Measurements from ENCODE around the gene TNIK. TPM values are rescaled to one million over a fixed set of nuclear protein-coding genes. Genes with fewer than 3 reads are reported as not detected.
A peak's percentile ranks its signal among the peaks of the same experiment; 100 is the strongest.

Gene TNIK
- total RNA-seq, 2 experiments from 2014 or later = 57.6 to 61.7 TPM

GRCh38 chr3:171489348-171489747 lies 29.1 kb upstream of the TNIK start:
- H3K4me1 Mint-ChIP-seq = peaks cover 32% of the 10 kb centered on the region
- peaks cover 3% of the 10 kb centered on the region for H3K9me3 Mint-ChIP-seq
- ChIA-PET POLR2A (interaction anchor here (1.3 kb wide), 1 partner anchor 10 kb away, joined by 3 read pairs; no protein-coding TSS in a partner anchor), CTCF (interaction anchor here (1.4 kb wide), 1 partner anchor 77 kb away, joined by 3 read pairs; no protein-coding TSS in a partner anchor)
- no peak overlapping the region for H3K4me3 Mint-ChIP-seq
- no peak for DNase-seq
- no peaks in the 10 kb centered on the region for H3K27me3 Mint-ChIP-seq
- no peak overlapping the region for H3K27ac Mint-ChIP-seq
- H3K36me3 Mint-ChIP-seq (ENCODE audit: low read depth) = peaks cover 8% of the 10 kb centered on the region

GRCh38 chr3:171488479-171488878 lies 28.3 kb upstream of the TNIK start:
- ChIA-PET POLR2A (no interaction called here), CTCF (no interaction called here)
- H3K9me3 Mint-ChIP-seq = peaks cover 3% of the 10 kb centered on the region
- no peaks in the 10 kb centered on the region for H3K27me3 Mint-ChIP-seq
- H3K4me1 Mint-ChIP-seq = peaks cover 24% of the 10 kb centered on the region
- H3K36me3 Mint-ChIP-seq (ENCODE audit: low read depth) = no peaks in the 10 kb centered on the region
- H3K27ac Mint-ChIP-seq = no peak overlapping the region
- no peak overlapping the region for H3K4me3 Mint-ChIP-seq
- no peak for DNase-seq

GRCh38 chr3:171487382-171487781 lies 27.2 kb upstream of the TNIK start:
- no peaks in the 10 kb centered on the region for H3K36me3 Mint-ChIP-seq (ENCODE audit: low read depth)
- POLR2A ChIA-PET = no interaction called here
- H3K27me3 Mint-ChIP-seq = no peaks in the 10 kb centered on the region
- CTCF ChIA-PET = no interaction called here
- no peak for DNase-seq
- H3K9me3 Mint-ChIP-seq = no peaks in the 10 kb centered on the region
- H3K4me3 Mint-ChIP-seq = no peak overlapping the region
- H3K4me1 Mint-ChIP-seq = peaks cover 17% of the 10 kb centered on the region
- H3K27ac Mint-ChIP-seq = no peak overlapping the region

GRCh38 chr3:171485338-171485737 lies 25.1 kb upstream of the TNIK start:
- Mint-ChIP-seq H3K4me3 (no peak overlapping the region), H3K4me1 (peaks cover 13% of the 10 kb centered on the region), H3K27ac (no peak overlapping the region), H3K36me3 (ENCODE audit: low read depth) (no peaks in the 10 kb centered on the region), H3K27me3 (no peaks in the 10 kb centered on the region), H3K9me3 (no peaks in the 10 kb centered on the region)
- DNase-seq = no peak
- CTCF ChIA-PET = no interaction called here
- POLR2A ChIA-PET = no interaction called here

- CTCF ChIA-PET = no interaction called here
- no peak overlapping the region for H3K4me3 Mint-ChIP-seq
- no peaks in the 10 kb centered on the region for H3K9me3 Mint-ChIP-seq
- H3K4me1 Mint-ChIP-seq = peaks cover 15% of the 10 kb centered on the region
- no peak for DNase-seq
- no peaks in the 10 kb centered on the region for H3K27me3 Mint-ChIP-seq
- POLR2A ChIA-PET = interaction anchor here (0.9 to 1.6 kb wide), 2 partner anchors 10 to 20 kb away, joined by 3 to 12 read pairs; partner anchors contain the start of gene TNIK
- no peaks in the 10 kb centered on the region for H3K36me3 Mint-ChIP-seq (ENCODE audit: low read depth)
- peak overlapping the region; percentile 47 for H3K27ac Mint-ChIP-seq
These were observed 20.8 kb upstream of the TNIK start for GRCh38 chr3:171481011-171481410.

- Mint-ChIP-seq H3K4me3 (no peak overlapping the region), H3K27me3 (peaks cover 3% of the 10 kb centered on the region), H3K27ac (peak overlapping the region; percentile 47), H3K36me3 (ENCODE audit: low read depth) (no peaks in the 10 kb centered on the region), H3K4me1 (peaks cover 15% of the 10 kb centered on the region), H3K9me3 (no peaks in the 10 kb centered on the region)
- CTCF ChIA-PET = no interaction called here
- POLR2A ChIA-PET = interaction anchor here (0.9 to 1.6 kb wide), 2 partner anchors 11 to 20 kb away, joined by 3 to 12 read pairs; partner anchors contain the start of gene TNIK
- DNase-seq = no peak
These were observed 20.3 kb upstream of the TNIK start for GRCh38 chr3:171480526-171480925.

GRCh38 chr3:171476532-171477102 lies 16.4 kb upstream of the TNIK start:
- Mint-ChIP-seq H3K36me3 (ENCODE audit: low read depth) (no peaks in the 10 kb centered on the region), H3K9me3 (no peaks in the 10 kb centered on the region), H3K27ac (no peak overlapping the region), H3K4me1 (peaks cover 15% of the 10 kb centered on the region), H3K27me3 (peaks cover 4% of the 10 kb centered on the region), H3K4me3 (no peak overlapping the region)
- no peak for DNase-seq
- CTCF ChIA-PET = interaction anchor here (1.5 kb wide), 1 partner anchor 9 kb away, joined by 3 read pairs; no protein-coding TSS in a partner anchor
- POLR2A ChIA-PET = interaction anchor here (1.7 kb wide), 1 partner anchor 16 kb away, joined by 6 read pairs; the partner anchor contains the start of gene TNIK

- DNase-seq = no peak
- no peaks in the 10 kb centered on the region for H3K36me3 Mint-ChIP-seq (ENCODE audit: low read depth)
- no peaks in the 10 kb centered on the region for H3K9me3 Mint-ChIP-seq
- no peak overlapping the region for H3K4me3 Mint-ChIP-seq
- H3K27ac Mint-ChIP-seq = no peak overlapping the region
- CTCF ChIA-PET = interaction anchor here (1.0 kb wide), 1 partner anchor 12 kb away, joined by 12 read pairs; the partner anchor contains the start of gene TNIK
- peaks cover 4% of the 10 kb centered on the region for H3K27me3 Mint-ChIP-seq
- H3K4me1 Mint-ChIP-seq = no peaks in the 10 kb centered on the region
- POLR2A ChIA-PET = interaction anchor here (0.7 to 1.0 kb wide), 2 partner anchors 12 to 25 kb away, joined by 3 to 4 read pairs; partner anchors contain the start of gene TNIK
These were observed 12.3 kb upstream of the TNIK start for GRCh38 chr3:171472552-171472951.

GRCh38 chr3:171470714-171471227 lies 10.6 kb upstream of the TNIK start:
- no peak overlapping the region for H3K27ac Mint-ChIP-seq
- H3K4me1 Mint-ChIP-seq = no peaks in the 10 kb centered on the region
- H3K27me3 Mint-ChIP-seq = peaks cover 4% of the 10 kb centered on the region
- DNase-seq = no peak
- no peaks in the 10 kb centered on the region for H3K36me3 Mint-ChIP-seq (ENCODE audit: low read depth)
- H3K4me3 Mint-ChIP-seq = no peak overlapping the region
- POLR2A ChIA-PET = no interaction called here
- H3K9me3 Mint-ChIP-seq = no peaks in the 10 kb centered on the region
- CTCF ChIA-PET = interaction anchor here (0.6 kb wide), 1 partner anchor 8 kb away, joined by 3 read pairs; no protein-coding TSS in a partner anchor

GRCh38 chr3:171469376-171469775 lies 9.2 kb upstream of the TNIK start:
- Mint-ChIP-seq H3K4me3 (no peak overlapping the region), H3K36me3 (ENCODE audit: low read depth) (peaks cover 4% of the 10 kb centered on the region), H3K27ac (no peak overlapping the region), H3K27me3 (no peaks in the 10 kb centered on the region), H3K9me3 (peaks cover 3% of the 10 kb centered on the region), H3K4me1 (no peaks in the 10 kb centered on the region)
- CTCF ChIA-PET = no interaction called here
- POLR2A ChIA-PET = no interaction called here
- no peak for DNase-seq

- peaks cover 4% of the 10 kb centered on the region for H3K36me3 Mint-ChIP-seq (ENCODE audit: low read depth)
- peaks cover 3% of the 10 kb centered on the region for H3K9me3 Mint-ChIP-seq
- no peak overlapping the region for H3K27ac Mint-ChIP-seq
- ChIA-PET POLR2A (no interaction called here), CTCF (interaction anchor here (1.0 kb wide), 1 partner anchor 9 kb away, joined by 3 read pairs; no protein-coding TSS in a partner anchor)
- no peaks in the 10 kb centered on the region for H3K27me3 Mint-ChIP-seq
- H3K4me1 Mint-ChIP-seq = no peaks in the 10 kb centered on the region
- H3K4me3 Mint-ChIP-seq = no peak overlapping the region
- no peak for DNase-seq
These were observed 8.2 kb upstream of the TNIK start for GRCh38 chr3:171468296-171468906.

GRCh38 chr3:171465763-171466162 lies 5.6 kb upstream of the TNIK start:
- CTCF ChIA-PET = interaction anchor here (1.0 kb wide), 1 partner anchor 25 kb away, joined by 3 read pairs; no protein-coding TSS in a partner anchor
- DNase-seq = no peak
- H3K27ac Mint-ChIP-seq = no peak overlapping the region
- H3K9me3 Mint-ChIP-seq = peaks cover 3% of the 10 kb centered on the region
- peaks cover 4% of the 10 kb centered on the region for H3K36me3 Mint-ChIP-seq (ENCODE audit: low read depth)
- peaks cover 19% of the 10 kb centered on the region for H3K4me1 Mint-ChIP-seq
- POLR2A ChIA-PET = no interaction called here
- no peaks in the 10 kb centered on the region for H3K27me3 Mint-ChIP-seq
- H3K4me3 Mint-ChIP-seq = no peak overlapping the region

- ChIA-PET CTCF (interaction anchor here (0.8 kb wide), 1 partner anchor 102 kb away, joined by 4 read pairs; no protein-coding TSS in a partner anchor), POLR2A (no interaction called here)
- no peak for DNase-seq
- Mint-ChIP-seq H3K27me3 (no peaks in the 10 kb centered on the region), H3K9me3 (peaks cover 3% of the 10 kb centered on the region), H3K4me3 (no peak overlapping the region), H3K36me3 (ENCODE audit: low read depth) (peaks cover 4% of the 10 kb centered on the region), H3K4me1 (peaks cover 19% of the 10 kb centered on the region), H3K27ac (no peak overlapping the region)
These were observed 4.3 kb upstream of the TNIK start for GRCh38 chr3:171464462-171464861.

Measured in activated CD4-positive, alpha-beta memory T cell treated with anti-CD3 and anti-CD28 coated beads, Interleukin-2, amount 10 ng/mL, durations not matched to agents 7 days and 5 days (primary cell).